Esophagus muscularis mucosa (tissue), 4 donors: ENCODE measurements around the gene ACSF3.

ENCODE experiments used
- CTCF ChIP-seq, 3 experiments: fragments of 200-600 bp in 2 of 3; fragments of 450-650 bp in 1 of 3; sonication (generic) in 2 of 3; IDR thresholded peaks; one replicate each; pipeline ENCODE4 v1.5.1; 2017 to 2019; ENCODE audit warnings: antibody characterized with exemption in 3 of 3, mild to moderate bottlenecking in 2 of 3, moderate library complexity in 1 of 3
- EP300 ChIP-seq: sonication (generic); formaldehyde crosslinking; IDR thresholded peaks from one replicate; pipeline ENCODE4 v1.6.1; 2017; ENCODE audit warnings: antibody characterized with exemption
- POLR2A ChIP-seq: fragments of 450-650 bp; IDR thresholded peaks from one replicate; pipeline ENCODE4 v1.6.1; 2017; ENCODE audit warnings: antibody characterized with exemption, moderate library complexity, mild to moderate bottlenecking, low read depth
- POLR2AphosphoS5 ChIP-seq, 2 donors: sonication (generic); formaldehyde crosslinking; IDR thresholded peaks; one replicate each; pipeline ENCODE4 v1.6.1; 2017; ENCODE audit warnings: antibody characterized with exemption in 2 of 2

- no peak for TF ChIP-seq POLR2A
- no peak for TF ChIP-seq EP300
- no peak for TF ChIP-seq CTCF (IDR thresholded peaks at IDR 0.05)
- no peak for TF ChIP-seq POLR2AphosphoS5 (IDR thresholded peaks at IDR 0.05)
Measured at GRCh38 chr16:89053725-89054029, 40.0 kb upstream of the ACSF3 start.
